GM18507 (cell line): ENCODE results near the gene CNOT3.
A peak's percentile ranks its signal among the peaks of the same experiment; 100 is the strongest.
"Not testable (repeated sequence)": the region's sequence is repeated elsewhere in the genome, so short reads cannot be mapped to it uniquely, and the experiment has no call there.

ENCODE experiments used
- DNase-seq: peaks from one replicate; pipeline ENCODE4 v3.0.0; 2011; ENCODE audit warnings: low read depth; ENCODE audit not compliant: insufficient read length; ENCODE audit errors: extremely low spot score
- FAIRE-seq: peaks from 2 replicates; lab custom pipeline; 2011; peaks lifted over from hg19 to GRCh38; lab: Jason Lieb, UNC

The CNOT3 gene

DNA sequence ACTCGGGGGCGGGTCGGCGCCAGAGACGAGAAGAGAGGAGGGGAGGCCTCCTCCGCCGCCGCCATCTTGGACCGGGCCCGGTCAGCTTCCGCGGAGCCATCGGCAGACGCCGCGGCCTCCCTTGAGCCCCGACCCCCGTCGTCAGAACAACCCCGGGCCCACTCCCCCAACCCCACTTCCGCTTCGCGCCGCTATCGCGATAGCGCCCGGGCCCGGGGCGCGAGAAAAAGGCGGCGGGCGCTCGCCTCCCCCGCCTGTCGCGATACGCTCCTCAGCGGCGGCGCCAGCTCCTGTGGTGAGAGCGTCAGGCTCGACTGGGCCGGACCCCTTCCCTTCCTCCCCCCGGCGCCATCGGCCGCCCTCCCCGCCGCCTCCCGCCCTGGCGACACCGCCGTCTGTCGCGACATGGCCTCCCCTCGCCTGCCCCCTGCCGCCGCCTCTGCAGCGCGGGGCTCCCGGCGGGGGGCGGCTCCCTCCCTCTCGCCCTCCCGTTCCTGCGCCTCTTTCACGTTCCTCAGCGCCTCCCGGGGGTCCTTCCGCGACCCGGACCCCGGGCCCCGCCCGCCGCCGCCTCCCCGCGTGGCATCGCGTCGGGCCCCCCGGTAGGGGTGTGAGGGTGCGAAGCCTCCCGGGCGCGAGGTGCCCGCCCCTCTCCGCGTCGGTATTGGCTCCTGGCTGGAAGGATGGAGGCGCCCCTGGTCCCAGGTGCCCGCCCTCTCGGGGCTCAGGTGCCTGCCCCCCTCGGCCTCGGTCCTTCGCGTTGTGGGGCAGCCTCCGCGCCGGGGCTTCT, at the start of gene CNOT3:
TSS of gene CNOT3 (plus strand) at position 64 of the 790 bp plus-strand sequence. CDS start 5,217 bp downstream, outside the sequence.
- FAIRE-seq (no peak), DNase-seq (no peak)

DNA sequence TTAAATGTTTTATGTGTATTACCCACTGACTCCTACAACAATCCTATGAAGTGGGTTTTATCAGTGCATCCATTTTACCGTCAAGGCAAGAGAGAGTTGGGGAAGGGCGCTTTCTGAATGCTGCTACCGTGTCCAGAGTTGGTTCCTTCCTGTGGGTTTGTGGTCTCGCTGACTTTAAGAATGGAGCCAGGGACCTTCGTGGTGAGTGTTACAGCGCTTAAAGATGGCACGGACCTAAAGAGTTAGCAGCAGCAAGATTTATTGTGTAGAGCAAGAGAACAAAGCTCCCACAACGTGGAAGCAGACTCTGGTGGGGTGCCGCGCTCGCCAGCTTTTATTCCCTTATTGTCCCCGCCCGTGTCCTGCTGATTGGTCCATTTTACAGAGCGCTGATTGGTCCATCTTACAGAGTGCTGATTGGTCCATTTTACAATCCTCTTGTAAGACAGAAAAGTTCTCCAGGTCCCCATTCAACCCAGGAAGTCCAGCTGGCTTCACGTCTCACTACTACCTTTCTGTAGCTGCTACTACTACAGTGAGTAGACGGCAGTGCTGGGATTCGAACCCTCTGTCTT, 43.0 kb upstream of the CNOT3 start:
- no peak for FAIRE-seq
- no peak for DNase-seq

DNA sequence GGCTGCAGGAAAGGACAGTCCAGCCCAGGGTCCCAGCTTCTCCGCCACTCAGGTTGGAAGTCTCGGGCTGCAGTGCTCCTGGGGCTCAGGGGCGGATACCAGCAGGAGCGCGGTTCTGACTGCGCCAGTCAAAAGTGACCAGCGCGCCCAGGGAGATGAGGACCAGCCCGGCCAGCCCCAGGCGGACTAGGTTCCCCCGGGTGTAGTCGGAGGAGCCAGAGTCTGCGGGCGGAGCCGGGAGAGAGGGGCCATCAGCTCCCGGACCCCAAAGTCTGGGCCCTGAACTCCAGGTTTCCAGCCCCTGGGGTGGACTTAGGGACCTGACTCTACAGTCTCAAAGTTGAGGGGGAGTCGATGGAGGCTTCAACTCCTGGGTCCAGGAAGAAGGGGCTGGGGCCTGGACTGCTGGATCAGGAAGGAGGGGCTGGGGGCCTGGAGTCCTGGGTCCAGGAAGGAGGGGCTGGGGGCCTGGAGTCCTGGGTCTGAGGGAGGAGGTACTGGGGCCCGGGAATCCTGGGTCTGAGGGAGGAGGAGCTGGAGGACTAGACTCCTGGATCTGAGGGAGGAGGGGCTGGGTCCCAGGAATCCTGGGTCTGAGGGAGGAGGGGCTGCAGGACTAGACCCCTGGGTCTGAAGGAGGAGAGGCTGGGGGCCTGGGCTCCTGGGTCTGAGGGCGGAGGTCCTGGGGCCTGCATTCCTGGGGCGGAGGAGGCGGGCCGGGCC, 42.3 kb upstream of the CNOT3 start:
- DNase-seq (no peak), FAIRE-seq (no peak)

DNA sequence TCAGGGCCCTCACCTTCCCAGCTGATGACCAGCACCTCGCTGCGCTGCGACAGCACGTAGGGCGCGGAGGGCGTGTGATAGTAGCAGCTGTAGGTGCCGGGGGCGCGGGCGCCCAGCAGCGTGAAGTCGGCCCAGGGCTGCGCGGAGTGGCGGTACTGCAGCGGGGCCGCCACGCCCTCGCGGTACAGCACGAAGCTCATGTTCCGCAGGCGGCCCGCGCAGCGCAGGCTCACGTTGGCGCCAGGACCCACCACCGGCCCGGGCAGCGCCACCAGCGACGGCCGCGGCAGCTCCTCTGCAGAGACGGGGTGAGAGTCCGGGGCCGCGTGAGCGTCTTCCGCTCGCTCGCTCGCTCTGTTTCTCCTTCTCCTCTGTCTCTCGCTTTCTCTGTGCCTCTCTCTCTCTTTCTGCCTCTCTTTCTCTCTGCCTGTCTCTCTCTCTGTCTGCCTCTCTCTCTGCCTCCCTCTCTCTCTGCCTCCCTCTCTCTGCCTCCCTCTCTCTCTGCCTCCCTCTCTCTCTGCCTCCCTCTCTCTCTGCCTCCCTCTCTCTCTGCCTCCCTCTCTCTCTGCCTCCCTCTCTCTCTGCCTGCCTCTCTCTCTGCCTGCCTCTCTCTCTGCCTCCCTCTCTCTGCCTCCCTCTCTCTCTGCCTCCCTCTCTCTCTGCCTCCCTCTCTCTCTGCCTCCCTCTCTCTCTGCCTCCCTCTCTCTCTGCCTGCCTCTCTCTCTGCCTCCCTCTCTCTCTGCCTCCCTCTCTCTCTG, 41.5 kb upstream of the CNOT3 start:
- DNase-seq, FAIRE-seq: not testable (repeated sequence)

- FAIRE-seq: no peak
- DNase-seq: no peak
Measured at GRCh38 chr19:54096617-54097106, 40.9 kb upstream of the CNOT3 start.

DNA sequence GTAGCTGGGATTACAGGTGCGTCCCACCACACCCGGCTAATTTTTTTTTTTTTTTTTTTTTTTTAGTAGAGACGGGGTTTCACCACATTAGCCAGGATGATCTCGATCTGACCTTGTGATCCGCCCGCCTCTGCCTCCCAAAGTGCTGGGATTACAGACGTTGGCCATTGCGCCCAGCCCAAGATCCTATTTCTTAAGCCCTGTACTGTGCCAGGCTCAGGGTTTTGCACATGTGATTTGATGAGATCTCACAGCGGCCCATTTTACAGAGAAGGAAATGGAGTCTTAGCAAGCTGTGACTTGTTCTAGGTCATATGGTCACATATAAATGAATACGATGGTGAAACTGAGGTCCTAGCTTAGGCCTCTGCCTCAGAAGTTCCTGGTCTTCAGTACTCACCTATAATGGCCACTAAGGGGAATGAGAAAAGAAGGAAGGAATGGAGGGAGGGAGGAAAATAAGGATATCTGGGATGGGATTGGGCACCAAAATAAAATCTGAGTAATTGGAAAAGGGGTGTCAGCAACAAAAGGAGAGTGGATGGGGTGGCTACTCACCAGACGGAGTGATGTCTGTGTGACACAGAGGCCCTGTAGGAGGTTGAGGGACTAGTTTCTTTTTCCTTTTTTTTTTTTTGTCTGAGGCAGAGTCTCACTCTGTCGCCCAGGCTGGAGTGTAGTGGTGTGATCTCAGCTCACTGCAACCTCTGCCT, 38.2 kb upstream of the CNOT3 start:
- FAIRE-seq (no peak), DNase-seq (no peak)

GRCh38 chr19:54099903-54100255, 37.7 kb upstream of the CNOT3 start:
- not testable (repeated sequence) for DNase-seq, FAIRE-seq

DNA sequence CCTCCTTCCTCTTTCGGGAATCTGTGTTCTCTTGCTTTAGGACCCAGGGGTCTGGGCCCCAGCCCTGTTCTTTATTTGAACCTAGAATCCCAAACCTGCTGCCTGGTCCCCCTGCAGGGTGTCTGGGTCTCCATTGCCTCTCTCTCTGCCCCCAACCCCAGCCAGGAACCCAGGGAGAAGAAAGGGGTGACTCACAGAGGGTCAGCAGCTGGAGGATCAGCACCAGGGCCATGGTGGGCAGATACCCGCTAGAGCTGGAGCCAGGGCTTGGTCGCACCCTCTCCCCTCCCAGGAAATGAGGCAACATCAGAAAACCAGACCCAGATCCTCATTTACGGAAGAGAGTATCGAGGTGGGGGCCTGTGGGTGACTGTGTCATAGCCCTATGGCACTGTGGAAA, 37.0 kb upstream of the CNOT3 start, which contains the start of gene OSCAR:
TSS of gene OSCAR (minus strand) at position 243 of the 400 bp plus-strand sequence. CDS start at position 232, 11 bp downstream.
- no peak for DNase-seq
- no peak for FAIRE-seq

GRCh38 chr19:54102421-54103169, 35.0 kb upstream of the CNOT3 start, which contains the start of gene NDUFA3:
Gene NDUFA3, plus strand, starts transcription at chr19:54102855. Its CDS starts 24 bp downstream, at chr19:54102879.
- DNase-seq (peak; percentile 100), FAIRE-seq (peak; percentile 99)

- FAIRE-seq (no peak), DNase-seq (no peak)
Measured at GRCh38 chr19:54104998-54105715, 32.4 kb upstream of the CNOT3 start.

DNA sequence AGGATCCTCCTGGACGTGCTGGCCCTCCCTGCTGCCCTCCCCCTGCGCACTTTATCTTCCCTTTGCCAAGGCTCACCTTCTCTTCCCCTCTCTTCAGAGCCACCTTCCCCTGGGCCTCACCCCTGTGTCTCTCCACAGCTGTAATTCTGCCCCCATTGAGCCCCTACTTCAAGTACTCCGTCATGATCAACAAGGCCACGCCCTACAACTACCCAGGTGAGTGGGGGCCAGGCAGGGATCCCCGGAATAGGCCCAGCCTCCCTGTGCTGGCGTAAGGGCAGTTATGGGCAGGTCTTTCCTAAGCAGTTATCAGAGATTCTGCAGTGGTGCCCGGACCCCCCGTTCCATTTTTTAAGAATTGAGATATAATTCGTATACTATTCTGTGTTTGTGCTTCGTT, 31.8 kb upstream of the CNOT3 start:
- DNase-seq: no peak
- FAIRE-seq: no peak

- no peak for DNase-seq
- FAIRE-seq: no peak
Measured at GRCh38 chr19:54106716-54107115, 30.8 kb upstream of the CNOT3 start.

- no peak for FAIRE-seq
- no peak for DNase-seq
Measured at GRCh38 chr19:54107876-54108490, 29.6 kb upstream of the CNOT3 start.

- DNase-seq (no peak), FAIRE-seq (no peak)
Measured at GRCh38 chr19:54108496-54108895, 29.1 kb upstream of the CNOT3 start.

DNA sequence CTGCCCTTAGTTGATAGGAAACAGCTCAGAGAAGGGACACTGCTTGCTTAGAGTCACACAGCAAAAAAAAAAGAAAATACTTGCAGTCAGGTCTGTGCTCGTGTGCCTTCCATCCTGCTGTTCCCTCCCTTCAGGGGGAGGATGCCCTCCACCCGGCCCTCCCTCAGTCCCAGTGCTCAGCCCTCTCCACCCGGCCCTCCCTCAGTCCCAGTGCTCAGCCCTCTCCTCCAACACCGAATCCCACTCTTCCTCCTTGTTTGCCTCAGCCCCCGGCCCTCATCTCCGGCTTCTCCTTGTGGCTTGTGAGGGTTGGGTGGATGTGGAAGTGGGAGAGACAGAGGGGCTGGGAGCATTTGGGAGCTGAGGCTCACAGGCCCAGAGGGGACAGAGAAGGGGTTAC, 27.9 kb upstream of the CNOT3 start:
- no peak for DNase-seq
- FAIRE-seq: no peak

GRCh38 chr19:54114340-54115108, 23.0 kb upstream of the CNOT3 start:
- FAIRE-seq (no peak), DNase-seq (peak; percentile 43)
